DMS153 treated with DMSO at 0.1 percent for 48 hours (cell line): ENCODE results near the gene APLP1.
"Not testable (repeated sequence)": the region's sequence is repeated elsewhere in the genome, so short reads cannot be mapped to it uniquely, and the experiment has no call there.

Experiments used
- DNase-seq: peaks from one replicate; lab custom pipeline; 2025; ENCODE audit not compliant: unreplicated experiment; lab: John Stamatoyannopoulos, UW

APLP1 gene

DNA sequence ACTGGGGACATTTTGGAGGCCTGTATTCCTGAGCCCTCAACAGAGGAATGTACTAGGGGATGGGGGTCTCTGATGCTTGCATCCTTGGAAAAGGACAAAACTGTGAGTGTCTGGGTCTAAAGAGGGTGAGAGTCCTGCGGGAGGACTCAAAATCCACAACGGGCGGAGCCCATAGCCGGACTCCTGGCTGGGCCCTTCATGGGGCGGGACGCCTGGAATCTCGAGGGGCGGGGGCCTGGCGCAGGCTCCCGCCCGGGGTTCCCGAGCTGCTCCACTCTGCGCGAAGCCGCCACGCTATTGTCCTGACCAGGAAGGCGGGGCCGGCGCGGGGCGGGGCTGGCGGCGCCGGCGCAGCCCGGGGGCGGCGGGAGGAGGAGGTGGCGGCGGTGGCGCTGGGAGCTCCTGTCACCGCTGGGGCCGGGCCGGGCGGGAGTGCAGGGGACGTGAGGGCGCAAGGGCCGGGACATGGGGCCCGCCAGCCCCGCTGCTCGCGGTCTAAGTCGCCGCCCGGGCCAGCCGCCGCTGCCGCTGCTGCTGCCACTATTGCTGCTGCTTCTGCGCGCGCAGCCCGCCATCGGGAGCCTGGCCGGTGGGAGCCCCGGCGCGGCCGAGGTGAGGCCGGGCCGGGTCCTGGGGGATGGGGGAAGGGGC, at the start of gene APLP1:
Gene APLP1 (plus strand): TSS at position 403 of the 651 bp plus-strand sequence. CDS start 63 bp downstream, at position 466.
- peak; percentile 30 for DNase-seq

- no peak for DNase-seq
These were observed 45.8 kb upstream of the APLP1 start for GRCh38 chr19:35822579-35822978.

- DNase-seq: no peak
These were observed 44.2 kb upstream of the APLP1 start for GRCh38 chr19:35824150-35824549.

GRCh38 chr19:35828692-35829301, 39.6 kb upstream of the APLP1 start:
- DNase-seq: no peak

DNA sequence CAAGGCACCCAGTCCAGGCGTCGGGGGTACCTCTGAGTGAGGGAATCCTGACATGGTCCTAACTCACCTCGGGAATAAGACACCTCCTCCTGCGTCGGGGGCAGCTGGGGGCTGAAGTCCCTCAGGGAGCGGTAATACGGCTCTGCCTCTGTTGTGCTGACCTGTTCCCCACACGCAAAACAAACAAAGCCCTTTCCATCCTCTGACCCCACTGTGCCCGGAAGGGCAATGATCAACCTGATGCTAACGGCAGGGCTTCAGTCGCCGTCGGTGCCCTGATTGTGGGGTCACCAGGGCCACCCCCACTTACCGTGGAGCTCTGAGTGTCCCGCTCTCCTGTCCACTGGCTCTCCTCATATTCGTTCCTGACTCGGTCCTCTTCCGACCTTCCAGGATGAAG, 37.4 kb upstream of the APLP1 start:
- DNase-seq: no peak

DNA sequence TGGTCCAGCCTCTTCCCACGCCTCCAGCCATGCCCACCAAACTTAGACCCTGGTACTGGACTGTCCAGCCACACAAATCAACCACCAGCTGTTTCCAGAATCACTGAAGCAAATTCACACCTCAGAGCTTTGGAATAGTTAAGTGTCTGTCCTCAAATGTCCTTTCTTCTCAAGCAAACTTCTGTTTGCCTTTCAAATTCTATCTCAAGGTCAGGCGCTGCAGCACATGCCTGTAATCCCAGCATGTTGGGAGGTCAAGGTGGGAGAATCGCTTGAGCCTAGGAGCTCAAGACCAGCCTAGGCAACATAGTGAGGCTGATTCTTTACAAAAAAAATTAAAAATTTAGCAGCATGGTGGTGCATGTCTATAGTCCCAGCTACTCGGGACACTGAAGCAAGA, 36.3 kb upstream of the APLP1 start:
- no peak for DNase-seq

DNA sequence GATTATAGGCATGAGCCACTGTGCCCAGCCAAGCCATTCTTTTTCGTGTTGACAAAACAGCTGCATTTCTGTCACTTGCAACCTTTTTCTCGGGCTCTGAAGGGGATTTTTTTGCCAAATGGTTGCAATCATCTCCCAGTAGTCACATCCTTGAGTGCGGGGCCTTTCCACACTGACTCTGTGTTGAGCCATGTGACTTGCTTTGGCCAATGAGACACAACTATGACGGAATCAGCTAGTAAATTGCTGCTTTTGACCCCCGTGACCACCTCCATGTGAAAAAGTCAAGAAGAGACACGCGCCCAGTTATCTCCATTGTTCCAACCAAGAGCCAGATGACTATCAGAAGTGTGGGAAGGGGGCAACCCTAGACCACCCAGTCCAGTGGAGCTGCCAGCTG, 34.4 kb upstream of the APLP1 start:
- no peak for DNase-seq

DNA sequence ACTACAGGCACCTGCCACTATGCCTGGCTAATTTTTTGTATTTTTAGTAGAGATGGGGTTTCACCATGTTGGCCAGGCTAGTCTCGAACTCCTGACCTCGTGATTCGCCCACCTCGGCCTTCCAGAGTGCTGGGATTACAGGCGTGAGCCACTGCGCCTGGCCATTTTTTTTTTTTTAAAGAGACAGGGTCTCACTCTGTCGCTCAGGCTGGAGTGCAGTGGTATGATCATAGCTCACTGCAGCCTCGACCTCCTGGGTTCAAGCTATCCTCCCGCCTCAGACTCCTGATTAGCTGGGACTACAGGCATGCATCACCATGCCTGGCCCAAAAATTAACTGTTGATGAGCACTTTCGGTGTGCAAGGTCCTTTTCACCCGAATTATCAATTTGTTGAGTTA, 32.3 kb upstream of the APLP1 start:
- not testable (repeated sequence) for DNase-seq

GRCh38 chr19:35841961-35842595, 26.3 kb upstream of the APLP1 start:
- DNase-seq: no peak

DNA sequence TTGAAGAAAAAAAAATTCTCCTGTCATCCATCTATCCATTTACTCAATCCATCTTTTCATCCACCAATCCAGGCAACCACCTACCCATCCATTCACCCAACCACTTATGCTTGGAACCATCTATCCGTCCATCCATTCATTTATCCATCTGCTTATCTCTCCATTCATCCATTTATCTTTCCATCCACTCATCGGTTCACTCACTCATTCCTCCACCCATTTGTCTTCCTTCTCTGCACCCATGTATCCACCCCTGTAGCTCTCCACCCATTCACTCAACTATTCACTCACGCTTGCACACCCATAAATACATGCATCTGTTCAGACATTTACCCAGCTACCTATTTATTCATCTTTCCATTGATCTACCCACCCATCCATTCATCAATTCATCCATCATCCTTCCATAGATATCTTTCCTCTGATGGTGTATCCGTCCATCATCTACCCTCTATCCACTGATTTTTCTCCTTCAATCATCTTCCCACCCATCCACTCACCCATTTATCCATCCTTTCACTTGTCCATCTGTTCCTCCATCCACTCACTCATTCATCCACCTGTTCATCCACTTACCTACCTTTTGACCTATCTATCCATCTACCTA, 25.6 kb upstream of the APLP1 start:
- DNase-seq: no peak

GRCh38 chr19:35843676-35844481, 24.5 kb upstream of the APLP1 start:
- DNase-seq: peak; percentile 4

GRCh38 chr19:35844482-35845214, 23.7 kb upstream of the APLP1 start:
- no peak for DNase-seq

- no peak for DNase-seq
These were observed 22.9 kb upstream of the APLP1 start for GRCh38 chr19:35845215-35846037.

DNA sequence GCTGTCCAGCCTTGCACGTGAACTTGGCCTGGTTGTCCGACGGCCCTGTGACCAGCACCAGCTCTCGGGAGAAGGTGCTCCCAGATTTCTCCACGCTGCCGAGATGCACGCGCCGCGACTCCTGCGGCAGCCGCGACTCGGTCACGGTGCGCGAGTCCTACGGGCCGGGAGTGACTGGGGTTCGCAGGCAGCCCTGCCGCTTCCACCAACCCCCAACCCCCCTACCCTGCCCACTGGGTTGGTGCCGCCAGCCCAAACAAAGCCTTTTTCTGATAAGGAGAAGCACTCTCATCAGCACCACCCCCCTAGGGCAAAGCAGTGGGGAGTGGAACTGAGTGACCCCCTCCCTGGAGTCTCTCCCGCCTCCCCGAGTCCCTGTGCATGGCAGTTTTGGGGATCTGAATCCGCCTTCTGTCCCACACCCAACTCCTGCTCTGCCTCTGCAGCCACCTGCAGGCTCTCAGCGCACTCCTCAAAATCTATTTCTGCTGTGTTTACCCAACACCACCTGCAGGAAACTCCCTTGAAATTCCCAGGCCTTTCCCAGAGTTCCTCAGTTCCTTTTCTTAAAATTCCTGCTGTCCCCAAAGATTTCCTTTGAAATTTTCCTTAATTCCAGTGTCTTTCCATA, 22.2 kb upstream of the APLP1 start:
- peak; percentile 33 for DNase-seq

- no peak for DNase-seq
These were observed 20.5 kb upstream of the APLP1 start for GRCh38 chr19:35847911-35848310.

DNA sequence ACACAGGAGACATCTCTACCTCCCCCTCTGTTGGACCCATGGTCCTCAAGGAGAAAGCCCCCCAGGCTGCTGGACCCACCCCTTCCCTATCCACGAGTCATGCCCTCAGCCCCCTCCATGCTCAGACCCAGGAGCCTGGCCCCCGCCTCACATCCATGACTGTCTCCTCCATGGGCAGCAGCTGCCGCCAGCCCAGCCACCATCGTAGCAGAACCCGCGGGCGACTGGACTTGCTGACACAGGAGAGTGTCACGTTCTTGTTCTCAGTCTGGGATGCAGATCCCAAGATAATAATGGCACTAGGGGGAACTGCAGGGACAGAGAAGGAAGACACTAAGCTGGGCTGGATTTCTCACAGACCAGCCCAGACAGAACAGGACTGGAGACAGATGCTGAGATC, 19.9 kb upstream of the APLP1 start:
- DNase-seq: no peak

DNA sequence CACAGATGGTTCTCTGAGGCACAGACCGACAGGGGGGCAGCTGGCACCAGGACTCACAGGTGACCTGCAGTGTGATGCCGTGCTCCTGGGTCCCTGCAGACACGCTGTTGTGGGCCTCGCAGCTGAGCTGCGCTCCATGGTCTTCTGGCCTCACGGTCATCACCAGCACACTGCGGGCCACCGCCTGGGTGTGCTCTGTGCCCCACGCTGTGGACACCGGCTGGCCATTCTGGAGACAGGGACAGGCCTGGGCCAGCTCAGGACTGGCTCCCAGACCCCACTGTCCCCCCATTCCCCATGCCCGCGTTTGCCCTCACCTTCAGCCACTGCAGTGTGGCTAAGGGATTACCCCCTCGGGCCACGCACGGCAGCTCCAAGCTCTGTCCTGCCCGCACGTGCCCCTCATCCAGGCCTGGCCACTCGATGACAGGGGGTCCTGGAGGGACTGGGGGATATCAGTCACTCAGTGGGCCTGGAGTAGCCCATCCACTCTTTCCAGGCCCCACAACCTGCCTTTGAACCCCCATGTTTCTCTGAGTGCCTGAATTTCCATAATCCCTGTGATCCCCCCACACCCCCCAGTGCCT, 19.4 kb upstream of the APLP1 start:
- no peak for DNase-seq

DNA sequence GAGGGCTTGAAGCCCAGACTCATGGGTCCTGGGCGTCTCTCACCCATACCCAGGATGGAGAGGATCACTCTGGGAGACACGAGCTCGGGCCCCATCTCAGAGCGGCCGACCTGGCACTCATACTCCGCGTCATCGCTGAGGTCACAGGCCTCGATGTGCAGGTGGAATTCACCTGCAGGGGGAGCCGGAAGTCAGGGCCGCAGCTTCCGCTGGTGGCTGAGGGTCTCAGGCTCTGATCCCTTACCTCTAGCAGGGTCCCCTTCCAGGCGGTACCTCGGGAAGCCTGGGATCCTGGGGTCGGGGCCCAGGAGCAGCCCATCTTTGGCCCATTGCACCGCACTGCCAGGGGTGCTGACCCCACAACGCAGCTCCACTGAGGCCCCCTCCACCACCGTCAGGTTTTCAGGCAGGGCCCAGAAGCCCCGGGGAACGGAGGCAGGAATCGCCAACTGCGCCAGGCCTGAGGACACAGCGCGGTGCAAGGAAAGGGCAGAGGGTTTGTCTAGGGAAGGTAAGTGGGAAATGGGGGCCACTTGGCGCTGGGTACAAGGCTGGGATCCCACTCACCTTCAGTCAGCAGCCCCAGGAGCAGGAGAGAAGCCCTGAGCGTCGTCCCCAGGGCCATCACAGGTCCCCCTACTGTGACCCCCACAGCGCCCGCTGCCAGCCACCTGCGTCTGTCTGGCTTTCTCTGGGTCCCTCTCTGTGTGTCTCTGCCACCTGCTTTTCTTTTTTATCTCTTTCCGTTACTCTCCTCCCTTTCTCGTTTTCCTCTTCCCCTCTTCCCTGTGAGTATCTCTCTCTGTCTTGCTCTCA, 17.0 kb upstream of the APLP1 start:
- peak; percentile 35 for DNase-seq
